Measurements from ENCODE around the gene TCP10L.

DNA sequence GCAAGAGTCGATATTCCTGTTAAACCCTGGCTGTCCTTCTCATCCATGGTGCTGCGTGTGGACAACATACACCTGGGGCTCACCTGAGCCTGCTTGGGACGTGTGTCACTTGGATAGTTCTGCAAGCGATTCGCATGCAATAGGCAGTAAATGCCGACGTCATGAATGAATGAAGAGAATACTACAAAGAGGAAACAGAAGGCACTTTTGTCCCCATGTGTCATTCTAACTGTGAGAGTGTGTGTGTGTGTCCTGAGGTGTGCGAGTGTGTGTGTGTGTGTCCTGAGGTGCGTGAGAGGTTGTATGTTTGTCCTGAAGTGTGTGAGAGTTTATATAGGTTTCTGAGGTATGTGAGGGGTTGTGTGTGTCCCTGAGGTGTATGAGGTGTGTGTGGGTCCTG lies 647 bp upstream of the TCP10L start:
- TF ChIP-seq, protein P1, sequence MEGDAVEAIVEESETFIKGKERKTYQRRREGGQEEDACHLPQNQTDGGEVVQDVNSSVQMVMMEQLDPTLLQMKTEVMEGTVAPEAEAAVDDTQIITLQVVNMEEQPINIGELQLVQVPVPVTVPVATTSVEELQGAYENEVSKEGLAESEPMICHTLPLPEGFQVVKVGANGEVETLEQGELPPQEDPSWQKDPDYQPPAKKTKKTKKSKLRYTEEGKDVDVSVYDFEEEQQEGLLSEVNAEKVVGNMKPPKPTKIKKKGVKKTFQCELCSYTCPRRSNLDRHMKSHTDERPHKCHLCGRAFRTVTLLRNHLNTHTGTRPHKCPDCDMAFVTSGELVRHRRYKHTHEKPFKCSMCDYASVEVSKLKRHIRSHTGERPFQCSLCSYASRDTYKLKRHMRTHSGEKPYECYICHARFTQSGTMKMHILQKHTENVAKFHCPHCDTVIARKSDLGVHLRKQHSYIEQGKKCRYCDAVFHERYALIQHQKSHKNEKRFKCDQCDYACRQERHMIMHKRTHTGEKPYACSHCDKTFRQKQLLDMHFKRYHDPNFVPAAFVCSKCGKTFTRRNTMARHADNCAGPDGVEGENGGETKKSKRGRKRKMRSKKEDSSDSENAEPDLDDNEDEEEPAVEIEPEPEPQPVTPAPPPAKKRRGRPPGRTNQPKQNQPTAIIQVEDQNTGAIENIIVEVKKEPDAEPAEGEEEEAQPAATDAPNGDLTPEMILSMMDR (IDR thresholded peaks at IDR 0.05): no peak
- TF ChIP-seq POLR2A (IDR thresholded peaks at IDR 0.05): no peak
